Epithelial cell of proximal tubule (primary cell): Measurements from ENCODE around the gene PPFIA4. TPM values are rescaled to one million over a fixed set of nuclear protein-coding genes. Genes with fewer than 3 reads are reported as not detected.
A peak's percentile ranks its signal among the peaks of the same experiment; 100 is the strongest.

ENCODE experiments used
- DNase-seq: peaks from one replicate; pipeline ENCODE4 v3.0.0-alpha.2; 2011; ENCODE audit warnings: low read depth
- H3K4me3 ChIP-seq: 2 replicates; pipeline ENCODE4 v1.5.1; 2011; ENCODE audit warnings: low read depth, mild to moderate bottlenecking, low read length
- CTCF ChIP-seq: conservative IDR thresholded peaks from 2 replicates; pipeline ENCODE4 v1.5.1; 2012; ENCODE audit warnings: low read depth, mild to moderate bottlenecking, low read length
- total RNA-seq: library from RNA; depleted of rRNA; stranded (reverse); fragments of >200 nt; gene quantifications from 2 replicates; pipeline ENCODE4 v1.2.3, GENCODE V29; 2015

PPFIA4 gene
- total RNA-seq, 1 donor from 2014 or later, result 11.6 TPM

- H3K4me3 ChIP-seq, result no peak overlapping the region
- no peak for TF ChIP-seq CTCF
- no peak for DNase-seq
Observed at GRCh38 chr1:203054642-203055041, 28.4 kb downstream of the PPFIA4 start.

GRCh38 chr1:203055161-203055799 is 29.0 kb downstream of the PPFIA4 start:
- no peak for DNase-seq
- no peak for TF ChIP-seq CTCF
- H3K4me3 ChIP-seq, result no peak overlapping the region

DNA sequence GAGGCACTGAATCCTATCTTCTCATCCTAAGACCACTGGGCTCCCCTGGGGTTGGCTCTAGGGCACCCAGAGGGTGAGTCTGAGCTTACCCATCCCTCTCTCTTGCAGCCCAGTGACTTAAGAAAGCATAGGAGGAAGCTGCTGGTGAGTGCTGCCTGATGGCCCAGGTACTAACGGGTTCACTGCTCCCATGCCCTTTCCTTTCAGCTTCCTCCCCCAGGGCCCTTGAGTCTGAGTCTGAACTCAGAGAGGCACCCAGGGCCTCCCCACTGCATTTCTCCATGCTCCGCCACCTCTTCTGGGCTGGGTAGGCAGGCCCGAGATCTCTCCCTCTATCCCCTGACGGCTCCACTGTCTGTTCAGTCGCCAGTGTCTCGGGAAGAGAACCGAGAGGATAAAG is 29.7 kb downstream of the PPFIA4 start:
- no peak overlapping the region for H3K4me3 ChIP-seq
- no peak for DNase-seq
- TF ChIP-seq CTCF, result no peak

DNA sequence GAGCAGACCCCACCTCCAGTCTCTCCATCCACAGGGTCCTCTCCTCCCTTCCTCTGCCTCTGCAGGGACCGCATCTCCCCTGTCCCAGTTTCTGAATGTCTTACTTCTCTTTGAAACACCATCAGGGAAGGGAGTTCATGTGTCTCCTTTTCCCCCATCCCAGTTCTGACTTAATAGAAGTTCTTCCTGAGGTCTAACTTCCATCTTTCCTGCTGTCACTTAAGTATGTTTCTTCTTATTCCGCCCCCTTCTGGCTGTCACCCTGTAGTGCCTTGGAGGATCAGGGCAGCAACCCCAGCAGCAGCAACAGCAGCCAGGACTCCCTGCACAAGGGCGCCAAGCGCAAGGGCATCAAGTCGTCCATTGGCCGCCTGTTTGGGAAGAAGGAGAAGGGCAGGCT is 30.2 kb downstream of the PPFIA4 start:
- DNase-seq, result no peak
- TF ChIP-seq CTCF, result peak; percentile 34
- no peak overlapping the region for H3K4me3 ChIP-seq

- DNase-seq, result no peak
- no peak overlapping the region for H3K4me3 ChIP-seq
- TF ChIP-seq CTCF, result no peak
Observed at GRCh38 chr1:203057911-203058675, 31.8 kb downstream of the PPFIA4 start.

DNA sequence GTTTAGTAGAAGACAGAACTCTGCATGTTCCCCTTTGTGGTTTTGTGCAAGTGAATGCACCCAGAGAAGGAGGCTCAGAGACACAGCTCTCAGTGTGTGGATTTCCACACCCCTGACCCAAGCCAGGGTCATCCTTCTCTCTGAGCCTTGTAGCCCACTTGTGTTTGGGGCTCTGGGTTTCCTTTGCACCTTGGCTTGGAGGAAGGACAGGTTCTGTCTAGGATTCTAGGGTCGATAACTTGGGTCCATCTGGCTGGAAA is 32.3 kb downstream of the PPFIA4 start:
- DNase-seq, result no peak
- H3K4me3 ChIP-seq, result no peak overlapping the region
- no peak for TF ChIP-seq CTCF

GRCh38 chr1:203059485-203059884 is 33.2 kb downstream of the PPFIA4 start:
- DNase-seq, result no peak
- H3K4me3 ChIP-seq, result no peak overlapping the region
- no peak for TF ChIP-seq CTCF
